WTC11 (cell line): Measurements from ENCODE around the gene ISCA2. TPM values are rescaled to one million over a fixed set of nuclear protein-coding genes. Genes with fewer than 3 reads are reported as not detected.

Source experiments
- ATAC-seq: fragments of 200-7000 bp; cut with Tn5 transposase; 2 replicates; pipeline ENCODE4 v1.10.0; 2021; ENCODE audit warnings: mild to moderate bottlenecking, moderate library complexity
- CTCF ChIA-PET: fragments of 300-600 bp; sonication (Branson Sonifier 250); formaldehyde crosslinking; loops from one replicate; lab custom pipeline; 2021; ENCODE audit warnings: antibody characterized with exemption; lab: Charles Lee
- POLR2A ChIA-PET: fragments of 350-600 bp; sonication (Branson Sonifier 250); formaldehyde crosslinking; loops from one replicate; lab custom pipeline; 2021; ENCODE audit warnings: antibody characterized with exemption; lab: Charles Lee
- DNase-seq: peaks from one replicate; pipeline ENCODE4 v3.0.0; 2021; ENCODE audit warnings: low spot score
- H3K27ac Mint-ChIP-seq: 2 replicates; pipeline ENCODE4 v1.8.0; 2021; ENCODE audit warnings: mixed read lengths
- H3K27me3 Mint-ChIP-seq: 2 replicates; pipeline ENCODE4 v1.8.0; 2021; ENCODE audit warnings: low read depth, mild to moderate bottlenecking, moderate library complexity, mixed read lengths
- H3K36me3 Mint-ChIP-seq: 2 replicates; pipeline ENCODE4 v1.8.0; 2021; ENCODE audit warnings: mixed read lengths
- H3K4me1 Mint-ChIP-seq: 2 replicates; pipeline ENCODE4 v1.8.0; 2022; ENCODE audit warnings: mixed read lengths
- H3K4me3 Mint-ChIP-seq: 2 replicates; pipeline ENCODE4 v1.8.0; 2021; ENCODE audit warnings: mild to moderate bottlenecking, moderate library complexity, mixed read lengths
- H3K9me3 Mint-ChIP-seq: 2 replicates; pipeline ENCODE4 v1.8.0; 2021; ENCODE audit warnings: mixed read lengths
- CBFB ChIP-seq: sonication (generic); formaldehyde crosslinking; IDR thresholded peaks from 2 replicates; pipeline ENCODE4 v1.8.1; 2022; ENCODE audit warnings: mild to moderate bottlenecking, low read depth, missing genetic modification reagents
- CREB1 ChIP-seq: sonication (generic); formaldehyde crosslinking; IDR thresholded peaks from 2 replicates; pipeline ENCODE4 v1.8.0; 2023; ENCODE audit warnings: mild to moderate bottlenecking, missing genetic modification reagents
- ELF4 ChIP-seq: sonication (generic); formaldehyde crosslinking; IDR thresholded peaks from 2 replicates; pipeline ENCODE4 v1.8.1; 2022; ENCODE audit warnings: low read depth, mild to moderate bottlenecking, moderate library complexity, missing genetic modification reagents
- ESRRA ChIP-seq: sonication (generic); formaldehyde crosslinking; IDR thresholded peaks from 2 replicates; pipeline ENCODE4 v1.8.1; 2022; ENCODE audit warnings: mild to moderate bottlenecking, missing genetic modification reagents, borderline replicate concordance
- GRHL2 ChIP-seq: fragments of 250-450 bp; sonication (Bioruptor Pico); IDR thresholded peaks from 2 replicates; pipeline ENCODE4 v1.8.0; 2022; ENCODE audit warnings: mild to moderate bottlenecking, moderate library complexity; ENCODE audit not compliant: insufficient replicate concordance, severe bottlenecking
- GTF2I ChIP-seq: fragments of 250-450 bp; sonication (Bioruptor Pico); conservative IDR thresholded peaks from 2 replicates; pipeline ENCODE4 v1.4.0; 2021; ENCODE audit warnings: mild to moderate bottlenecking
- IRF1 ChIP-seq: sonication (generic); formaldehyde crosslinking; IDR thresholded peaks from 2 replicates; pipeline ENCODE4 v1.8.0; 2023; ENCODE audit warnings: missing genetic modification reagents
- MXD4 ChIP-seq: fragments of 250-450 bp; sonication (Bioruptor Pico); IDR thresholded peaks from 2 replicates; pipeline ENCODE4 v1.8.0; 2021; ENCODE audit warnings: mild to moderate bottlenecking, moderate library complexity, borderline replicate concordance
- NFATC4 ChIP-seq: fragments of 250-450 bp; sonication (Bioruptor Pico); IDR thresholded peaks from 2 replicates; pipeline ENCODE4 v1.9.0; 2021; ENCODE audit warnings: mild to moderate bottlenecking
- NR2C2 ChIP-seq: sonication (generic); formaldehyde crosslinking; IDR thresholded peaks from 2 replicates; pipeline ENCODE4 v1.8.0; 2022; ENCODE audit warnings: mild to moderate bottlenecking, missing genetic modification reagents
- PRRX2 ChIP-seq: fragments of 250-450 bp; sonication (Bioruptor Pico); IDR thresholded peaks from 2 replicates; pipeline ENCODE4 v1.8.0; 2021; ENCODE audit warnings: mild to moderate bottlenecking
- RORB ChIP-seq: fragments of 250-450 bp; sonication (Bioruptor Pico); IDR thresholded peaks from 2 replicates; pipeline ENCODE4 v1.9.0; 2021; ENCODE audit warnings: mild to moderate bottlenecking
- SMAD3 ChIP-seq: sonication (generic); formaldehyde crosslinking; IDR thresholded peaks from 2 replicates; pipeline ENCODE4 v1.8.0; 2022; ENCODE audit warnings: missing genetic modification reagents, mild to moderate bottlenecking, borderline replicate concordance
- ZNF138 ChIP-seq: sonication (generic); formaldehyde crosslinking; conservative IDR thresholded peaks from 2 replicates; pipeline ENCODE4 v1.8.1; 2022; ENCODE audit warnings: mild to moderate bottlenecking, moderate library complexity, missing genetic modification reagents
- ZNF263 ChIP-seq: sonication (generic); formaldehyde crosslinking; IDR thresholded peaks from 2 replicates; pipeline ENCODE4 v1.8.1; 2022; ENCODE audit warnings: low read depth, mild to moderate bottlenecking, moderate library complexity, missing genetic modification reagents
- ZNF281 ChIP-seq: sonication (generic); formaldehyde crosslinking; IDR thresholded peaks from 2 replicates; pipeline ENCODE4 v1.8.0; 2023; ENCODE audit warnings: mild to moderate bottlenecking, missing genetic modification reagents
- ZNF416 ChIP-seq: fragments of 250-450 bp; sonication (Bioruptor Pico); IDR thresholded peaks from 2 replicates; pipeline ENCODE4 v1.9.0; 2021; ENCODE audit warnings: mild to moderate bottlenecking, inconsistent platforms
- ZNF671 ChIP-seq: fragments of 250-450 bp; sonication (Bioruptor Pico); IDR thresholded peaks from 2 replicates; pipeline ENCODE4 v1.8.0; 2021; ENCODE audit warnings: mild to moderate bottlenecking
- total RNA-seq: library from RNA; stranded (reverse); gene quantifications from 3 replicates; pipeline ENCODE4 v1.2.3, GENCODE V29; 2021
- TF ChIP-seq, protein P1 (sequence below): fragments of 250-450 bp; sonication (Bioruptor Pico); IDR thresholded peaks from 2 replicates; pipeline ENCODE4 v1.9.0; 2021; ENCODE audit warnings: moderate library complexity, mild to moderate bottlenecking, inconsistent platforms, borderline replicate concordance
- TF ChIP-seq, protein P2 (sequence below): sonication (generic); formaldehyde crosslinking; IDR thresholded peaks from 2 replicates; pipeline ENCODE4 v1.8.1; 2023; ENCODE audit warnings: mild to moderate bottlenecking, missing genetic modification reagents, moderate library complexity

Gene ISCA2
- total RNA-seq, 1 experiment from 2014 or later: 50.1 TPM

DNA sequence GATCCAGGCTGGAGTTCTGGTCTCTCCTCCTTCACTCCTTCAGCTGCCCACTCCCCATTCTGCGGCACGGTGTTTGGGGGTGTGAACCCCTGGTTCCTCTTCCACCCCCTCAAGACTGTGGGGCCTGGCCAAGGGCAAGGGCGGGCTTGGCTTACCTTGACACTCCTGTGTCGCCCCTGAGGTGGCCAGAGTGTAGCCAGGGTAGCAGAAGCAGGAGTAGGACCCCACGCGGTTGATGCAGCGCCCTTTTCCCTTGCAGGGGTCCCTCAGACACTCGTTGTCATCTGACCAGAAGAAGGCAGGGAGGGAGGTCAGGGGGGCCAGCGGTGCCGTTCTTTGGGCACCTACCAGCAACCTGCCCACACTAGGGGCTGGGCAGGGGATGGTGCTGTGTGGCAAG lies 28.2 kb downstream of the ISCA2 start:
- H3K27ac Mint-ChIP-seq: no peak overlapping the region
- no peak for TF ChIP-seq RORB (CRISPR knock-in tag)
- no peak for TF ChIP-seq ZNF263 (CRISPR knock-in tag)
- no peak for TF ChIP-seq ZNF671 (CRISPR knock-in tag)
- TF ChIP-seq CREB1: no peak
- no peak for TF ChIP-seq MXD4 (CRISPR knock-in tag)
- TF ChIP-seq ZNF416 (CRISPR knock-in tag): no peak
- TF ChIP-seq SMAD3 (CRISPR knock-in tag): no peak
- no peak for TF ChIP-seq GRHL2 (CRISPR knock-in tag)
- no peak for TF ChIP-seq IRF1 (CRISPR knock-in tag)
- TF ChIP-seq, protein P1, sequence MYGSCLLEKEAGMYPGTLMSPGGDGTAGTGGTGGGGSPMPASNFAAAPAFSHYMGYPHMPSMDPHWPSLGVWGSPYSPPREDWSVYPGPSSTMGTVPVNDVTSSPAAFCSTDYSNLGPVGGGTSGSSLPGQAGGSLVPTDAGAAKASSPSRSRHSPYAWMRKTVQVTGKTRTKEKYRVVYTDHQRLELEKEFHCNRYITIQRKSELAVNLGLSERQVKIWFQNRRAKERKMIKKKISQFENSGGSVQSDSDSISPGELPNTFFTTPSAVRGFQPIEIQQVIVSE: no peak
- no peak for TF ChIP-seq NR2C2 (CRISPR knock-in tag)
- TF ChIP-seq, protein P2, sequence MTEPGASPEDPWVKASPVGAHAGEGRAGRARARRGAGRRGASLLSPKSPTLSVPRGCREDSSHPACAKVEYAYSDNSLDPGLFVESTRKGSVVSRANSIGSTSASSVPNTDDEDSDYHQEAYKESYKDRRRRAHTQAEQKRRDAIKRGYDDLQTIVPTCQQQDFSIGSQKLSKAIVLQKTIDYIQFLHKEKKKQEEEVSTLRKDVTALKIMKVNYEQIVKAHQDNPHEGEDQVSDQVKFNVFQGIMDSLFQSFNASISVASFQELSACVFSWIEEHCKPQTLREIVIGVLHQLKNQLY: no peak
- no peak for TF ChIP-seq GTF2I (CRISPR knock-in tag)
- TF ChIP-seq ESRRA (CRISPR knock-in tag): no peak
- no peak for TF ChIP-seq ELF4 (CRISPR knock-in tag)
- H3K4me3 Mint-ChIP-seq: no peak overlapping the region
- peaks cover 4% of the 10 kb centered on the region for H3K4me1 Mint-ChIP-seq
- no peaks in the 10 kb centered on the region; the same call in 1 of the 2 replicates for H3K27me3 Mint-ChIP-seq
- POLR2A ChIA-PET: no interaction called here
- ATAC-seq (no peak), DNase-seq (no peak)
- no peaks in the 10 kb centered on the region for H3K36me3 Mint-ChIP-seq
- CTCF ChIA-PET: interaction anchor here (0.8 kb wide), 1 partner anchor 10 kb away, joined by 3 read pairs; no protein-coding TSS in a partner anchor
- no peaks in the 10 kb centered on the region for H3K9me3 Mint-ChIP-seq

DNA sequence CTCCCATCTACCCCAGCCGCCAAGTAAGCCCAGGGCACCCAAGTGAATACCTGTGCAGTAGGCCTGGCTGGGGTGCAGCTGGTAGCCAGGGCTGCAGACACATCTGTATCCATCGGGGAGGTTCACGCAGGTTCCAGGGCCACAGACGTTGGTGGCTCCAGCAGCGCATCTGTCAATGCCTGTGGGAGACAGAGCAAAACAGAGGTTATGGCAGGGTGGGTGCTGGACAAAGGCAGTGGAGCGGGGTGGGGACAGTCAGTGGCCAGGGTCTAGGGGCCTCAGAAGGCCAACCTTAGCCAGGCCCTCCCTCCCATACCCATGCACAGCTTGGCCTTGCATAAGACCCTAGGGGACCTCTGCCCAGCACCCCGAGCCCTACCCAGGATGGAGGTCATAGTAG lies 29.2 kb downstream of the ISCA2 start:
- Mint-ChIP-seq H3K4me3 (no peak overlapping the region), H3K36me3 (no peaks in the 10 kb centered on the region), H3K27ac (no peak overlapping the region), H3K9me3 (no peaks in the 10 kb centered on the region), H3K4me1 (peaks cover 4% of the 10 kb centered on the region), H3K27me3 (no peaks in the 10 kb centered on the region)
- CTCF ChIA-PET: no interaction called here
- no peak for ATAC-seq
- no peak for DNase-seq
- POLR2A ChIA-PET: no interaction called here
- TF ChIP-seq ZNF138 (CRISPR knock-in tag) (no peak), CBFB (no peak)

DNA sequence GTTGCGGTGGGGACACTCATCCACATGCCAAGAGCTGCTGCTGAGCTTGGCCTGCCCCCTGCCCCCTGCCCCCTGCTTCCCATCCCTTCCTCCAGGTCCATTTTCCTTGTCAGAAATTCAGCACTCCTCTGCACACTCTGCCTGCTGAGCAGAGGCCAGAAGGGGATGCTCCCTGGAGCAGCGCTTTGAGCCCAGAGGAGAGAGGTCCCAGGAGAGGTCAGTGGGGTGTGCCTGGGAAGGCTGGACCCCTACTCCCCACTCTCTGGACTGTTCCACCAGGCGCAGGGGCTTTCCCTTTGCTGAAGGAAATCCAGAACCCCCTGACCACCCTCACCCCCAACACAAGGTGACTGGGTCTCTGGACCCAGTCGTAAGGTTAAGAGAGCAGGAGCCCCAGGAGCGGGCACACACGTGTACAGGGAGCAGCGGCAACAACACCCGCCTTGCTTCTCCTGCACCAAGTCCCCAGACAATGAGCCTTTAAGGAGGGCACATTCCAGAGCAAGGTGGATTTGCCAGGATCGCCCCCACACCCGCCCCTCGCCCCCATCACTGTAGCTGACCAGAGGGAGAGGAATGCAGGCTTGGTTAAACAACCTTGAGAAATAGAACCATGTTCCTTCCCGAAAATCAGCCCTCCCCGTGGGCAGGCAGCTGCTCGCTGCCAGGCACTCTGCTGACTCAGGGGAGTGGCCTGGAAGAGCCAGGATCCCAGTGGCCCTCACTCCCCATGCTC lies 30.7 kb downstream of the ISCA2 start:
- Mint-ChIP-seq H3K27ac (no peak overlapping the region), H3K36me3 (no peaks in the 10 kb centered on the region), H3K4me1 (peaks cover 4% of the 10 kb centered on the region), H3K9me3 (no peaks in the 10 kb centered on the region), H3K27me3 (no peaks in the 10 kb centered on the region), H3K4me3 (no peak overlapping the region)
- ChIA-PET CTCF (interaction anchor here (0.8 to 1.9 kb wide), 3 partner anchors 16 to 49 kb away, joined by 3 to 10 read pairs (median 3); no protein-coding TSS in a partner anchor), POLR2A (no interaction called here)
- TF ChIP-seq NFATC4 (CRISPR knock-in tag) (no peak), PRRX2 (CRISPR knock-in tag) (no peak), ZNF281 (CRISPR knock-in tag) (no peak)
- DNase-seq: no peak
- ATAC-seq: no peak
